GM13976 (cell line): Measurements from ENCODE around the gene HUS1.
"Not testable (repeated sequence)": the region's sequence is repeated elsewhere in the genome, so short reads cannot be mapped to it uniquely, and the experiment has no call there.

Source experiments
- DNase-seq: peaks from one replicate; pipeline ENCODE4 v3.0.0; 2012; ENCODE audit warnings: low spot score
- CTCF ChIP-seq: IDR thresholded peaks from 2 replicates; pipeline ENCODE4 v1.5.1; 2012; ENCODE audit warnings: borderline replicate concordance, mild to moderate bottlenecking; ENCODE audit not compliant: insufficient read depth; ENCODE audit errors: extremely low read depth, missing control alignments, control extremely low read depth
- in situ Hi-C: fragments of 300-500 bp; cut with MboI; formaldehyde crosslinking; loops from one replicate; pipeline ENCODE4 v1.12.0; 2022; ENCODE audit warnings: low sequenced_read_pairs, mixed read lengths, inconsistent platforms; ENCODE audit not compliant: unreplicated experiment

HUS1 gene

GRCh38 chr7:47999413-47999812 is 20.0 kb upstream of the HUS1 start:
- no peak for DNase-seq
- in situ Hi-C loops = no loop called here
- TF ChIP-seq CTCF = no peak

- TF ChIP-seq CTCF = no peak
- in situ Hi-C loops = loop anchor here (5.0 kb wide), 1 partner anchor 100 kb away; no protein-coding TSS in a partner anchor
- no peak for DNase-seq
These were observed 13.0 kb upstream of the HUS1 start for GRCh38 chr7:47992446-47992845.

GRCh38 chr7:47991741-47992311 is 12.4 kb upstream of the HUS1 start:
- in situ Hi-C loops = loop anchor here (5.0 kb wide), 1 partner anchor 100 kb away; no protein-coding TSS in a partner anchor
- peak; percentile 84 for TF ChIP-seq CTCF
- DNase-seq = peak; percentile 92

- in situ Hi-C loops = loop anchor here (5.0 kb wide), 1 partner anchor 101 kb away; no protein-coding TSS in a partner anchor
- TF ChIP-seq CTCF = no peak
- no peak for DNase-seq
These were observed 11.9 kb upstream of the HUS1 start for GRCh38 chr7:47991270-47991669.

- in situ Hi-C loops = loop anchor here (5.0 kb wide), 1 partner anchor 102 kb away; no protein-coding TSS in a partner anchor
- TF ChIP-seq CTCF = no peak
- no peak for DNase-seq
These were observed 11.2 kb upstream of the HUS1 start for GRCh38 chr7:47990592-47990991.

- in situ Hi-C loops = loop anchor here (5.0 kb wide), 1 partner anchor 102 kb away; no protein-coding TSS in a partner anchor
- DNase-seq = not testable (repeated sequence)
These were observed 10.4 kb upstream of the HUS1 start for GRCh38 chr7:47989607-47990400.

- in situ Hi-C loops = no loop called here
- DNase-seq = no peak
These were observed 9.3 kb upstream of the HUS1 start for GRCh38 chr7:47988496-47989386.

More at GRCh38 chr7:47988496-47989386, 9.3 kb upstream of the HUS1 start:
- TF ChIP-seq CTCF = no peak
